ENCODE results near the gene NAB2.

Gene NAB2

GRCh38 chr12:57103856-57104255 is 14.9 kb downstream of the NAB2 start:
- Mint-ChIP-seq H3K9me3 (no peaks in the 10 kb centered on the region), H3K27ac (no peak overlapping the region), H3K27me3 (no peaks in the 10 kb centered on the region), H3K4me1 (ENCODE audit: low read depth in 2 of 2) (peaks cover 26 to 29% of the 10 kb centered on the region in 2 donors), H3K36me3 (ENCODE audit: insufficient read depth) (peaks cover 71% of the 10 kb centered on the region), H3K4me3 (no peak overlapping the region)
- no peak for ATAC-seq (replicated peaks)
- no peak for DNase-seq

- peaks cover 27 to 31% of the 10 kb centered on the region in 2 donors for H3K4me1 Mint-ChIP-seq (ENCODE audit: low read depth in 2 of 2)
- no peaks in the 10 kb centered on the region for H3K9me3 Mint-ChIP-seq
- H3K27ac Mint-ChIP-seq, result no peak overlapping the region
Observed at GRCh38 chr12:57104292-57104910, 15.5 kb downstream of the NAB2 start.

GRCh38 chr12:57105011-57105753 is 16.3 kb downstream of the NAB2 start:
- Mint-ChIP-seq H3K4me1 (ENCODE audit: low read depth in 2 of 2) (peaks cover 33 to 39% of the 10 kb centered on the region in 2 donors), H3K36me3 (ENCODE audit: insufficient read depth) (peaks cover 60% of the 10 kb centered on the region), H3K27ac (peak overlapping the region in 1 of 2 donors; percentile 87), H3K4me3 (no peak overlapping the region), H3K27me3 (no peaks in the 10 kb centered on the region), H3K9me3 (no peaks in the 10 kb centered on the region)
- no peak for DNase-seq
- no peak for ATAC-seq (replicated peaks)

More at GRCh38 chr12:57104292-57104910, 15.5 kb downstream of the NAB2 start:
- Mint-ChIP-seq H3K27me3 (no peaks in the 10 kb centered on the region), H3K4me3 (no peak overlapping the region), H3K36me3 (ENCODE audit: insufficient read depth) (peaks cover 65% of the 10 kb centered on the region)
- no peak for DNase-seq
- ATAC-seq (replicated peaks), result no peak

GRCh38 chr12:57106021-57106708 is 17.3 kb downstream of the NAB2 start:
- DNase-seq (no peak), ATAC-seq (replicated peaks) (no peak)
- peaks cover 65% of the 10 kb centered on the region for H3K36me3 Mint-ChIP-seq (ENCODE audit: insufficient read depth)
- no peaks in the 10 kb centered on the region for H3K9me3 Mint-ChIP-seq
- peak overlapping the region in 1 of 2 donors; percentile 87 for H3K27ac Mint-ChIP-seq
- H3K27me3 Mint-ChIP-seq, result no peaks in the 10 kb centered on the region
- peaks cover 34 to 35% of the 10 kb centered on the region in 2 donors for H3K4me1 Mint-ChIP-seq (ENCODE audit: low read depth in 2 of 2)
- no peak overlapping the region for H3K4me3 Mint-ChIP-seq

GRCh38 chr12:57107456-57108155 is 18.7 kb downstream of the NAB2 start:
- peaks cover 37 to 43% of the 10 kb centered on the region in 2 donors for H3K4me1 Mint-ChIP-seq (ENCODE audit: low read depth in 2 of 2)
- DNase-seq (no peak), ATAC-seq (replicated peaks) (no peak)
- H3K9me3 Mint-ChIP-seq, result no peaks in the 10 kb centered on the region
- peak overlapping the region; percentile 87 to 91 for H3K27ac Mint-ChIP-seq
- H3K27me3 Mint-ChIP-seq, result no peaks in the 10 kb centered on the region
- H3K4me3 Mint-ChIP-seq, result peak overlapping the region; percentile 34 to 84
- peaks cover 65% of the 10 kb centered on the region for H3K36me3 Mint-ChIP-seq (ENCODE audit: insufficient read depth)

- Mint-ChIP-seq H3K27ac (peak overlapping the region; percentile 91 to 93), H3K4me3 (peak overlapping the region; percentile 84 to 88), H3K9me3 (no peaks in the 10 kb centered on the region), H3K27me3 (no peaks in the 10 kb centered on the region), H3K36me3 (ENCODE audit: insufficient read depth) (peaks cover 52% of the 10 kb centered on the region), H3K4me1 (ENCODE audit: low read depth in 2 of 2) (peaks cover 39 to 45% of the 10 kb centered on the region in 2 donors)
- ATAC-seq (replicated peaks) (no peak), DNase-seq (no peak)
Observed at GRCh38 chr12:57109207-57110103, 20.5 kb downstream of the NAB2 start.

GRCh38 chr12:57110104-57111030 is 21.5 kb downstream of the NAB2 start:
- Mint-ChIP-seq H3K9me3 (no peaks in the 10 kb centered on the region), H3K4me3 (peak overlapping the region; percentile 84 to 88), H3K27me3 (no peaks in the 10 kb centered on the region), H3K27ac (peak overlapping the region; percentile 91 to 93), H3K36me3 (ENCODE audit: insufficient read depth) (peaks cover 43% of the 10 kb centered on the region), H3K4me1 (ENCODE audit: low read depth in 2 of 2) (peaks cover 36 to 45% of the 10 kb centered on the region in 2 donors)
- ATAC-seq (replicated peaks) (peak; percentile 43), DNase-seq (peak; percentile 59 to 64 (median 61))

GRCh38 chr12:57111031-57111734 is 22.3 kb downstream of the NAB2 start, which contains the start of gene STAT6:
STAT6 (minus strand) TSS chr12:57111362; CDS start chr12:57108278, 3,084 bp downstream.
- peak; percentile 65 for ATAC-seq (replicated peaks)
- peak; percentile 79 to 83 (median 82) for DNase-seq
- no peaks in the 10 kb centered on the region for H3K9me3 Mint-ChIP-seq
- peaks cover 34 to 44% of the 10 kb centered on the region in 2 donors for H3K4me1 Mint-ChIP-seq (ENCODE audit: low read depth in 2 of 2)
- peaks cover 37% of the 10 kb centered on the region for H3K36me3 Mint-ChIP-seq (ENCODE audit: insufficient read depth)
- H3K27ac Mint-ChIP-seq, result peak within 1 kb of the TSS; percentile 91 to 93
- H3K4me3 Mint-ChIP-seq, result peak within 1 kb of the TSS; percentile 84 to 88
- H3K27me3 Mint-ChIP-seq, result no peaks in the 10 kb centered on the region

- Mint-ChIP-seq H3K36me3 (ENCODE audit: insufficient read depth) (peaks cover 34% of the 10 kb centered on the region), H3K27me3 (no peaks in the 10 kb centered on the region), H3K4me3 (peak overlapping the region; percentile 84 to 88), H3K27ac (peak overlapping the region; percentile 91 to 93), H3K9me3 (no peaks in the 10 kb centered on the region), H3K4me1 (ENCODE audit: low read depth in 2 of 2) (peaks cover 28 to 32% of the 10 kb centered on the region in 2 donors)
- no peak for ATAC-seq (replicated peaks)
- no peak for DNase-seq
Observed at GRCh38 chr12:57112492-57113294, 23.8 kb downstream of the NAB2 start.

- no peak for DNase-seq
- H3K27ac Mint-ChIP-seq, result no peak overlapping the region
- ATAC-seq (replicated peaks), result no peak
Observed at GRCh38 chr12:57116580-57117281, 27.8 kb downstream of the NAB2 start.

More at GRCh38 chr12:57116580-57117281, 27.8 kb downstream of the NAB2 start:
- Mint-ChIP-seq H3K9me3 (no peaks in the 10 kb centered on the region), H3K27me3 (no peaks in the 10 kb centered on the region), H3K4me1 (ENCODE audit: low read depth in 2 of 2) (peaks cover 8 to 10% of the 10 kb centered on the region in 2 donors), H3K36me3 (ENCODE audit: insufficient read depth) (peaks cover 10% of the 10 kb centered on the region), H3K4me3 (no peak overlapping the region)

Measured in effector memory CD8-positive, alpha-beta T cell (primary cell).